Tibial nerve (tissue), 4 donors: ENCODE data around the gene NUDT9.
"Not testable (repeated sequence)": the region's sequence is repeated elsewhere in the genome, so short reads cannot be mapped to it uniquely, and the experiment has no call there.

Experiments
- EP300 ChIP-seq, 2 donors: sonication (generic); formaldehyde crosslinking; IDR thresholded peaks; one replicate each; pipeline ENCODE4 v1.6.1; 2017; ENCODE audit warnings: antibody characterized with exemption in 2 of 2, mild to moderate bottlenecking in 1 of 2
- POLR2A ChIP-seq, 2 donors: fragments of 450-650 bp; IDR thresholded peaks; one replicate each; pipeline ENCODE4 v1.6.1; 2017; ENCODE audit warnings: antibody characterized with exemption in 2 of 2, mild to moderate bottlenecking in 2 of 2, moderate library complexity in 2 of 2
- TF ChIP-seq, protein P1 (sequence below), 5 experiments: fragments of 200-600 bp in 3 of 5; fragments of 450-650 bp in 2 of 5; sonication (generic) in 3 of 5; IDR thresholded peaks; one replicate each; pipeline ENCODE4 v1.5.1; 2016 to 2019; ENCODE audit warnings: antibody characterized with exemption in 5 of 5, mild to moderate bottlenecking in 3 of 5, moderate library complexity in 2 of 5

DNA sequence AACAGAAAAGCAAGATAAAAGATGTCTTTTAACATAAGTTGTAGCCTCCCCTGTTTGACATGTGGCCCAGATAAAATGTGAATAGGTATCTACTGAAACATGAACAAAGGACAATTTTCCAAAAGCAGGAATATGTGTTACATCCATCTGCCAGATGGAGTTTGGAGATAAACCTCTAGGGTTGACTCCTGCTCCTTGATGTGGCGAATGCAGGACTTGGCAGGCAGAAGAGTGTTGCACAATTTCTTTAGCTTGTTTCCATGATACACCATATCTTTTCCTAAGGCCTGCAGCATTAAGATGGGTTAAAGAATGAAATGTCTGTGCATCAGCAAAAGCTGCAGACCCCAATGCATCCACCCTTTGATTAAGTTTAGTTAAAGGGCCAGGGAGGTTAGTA, 18.6 kb upstream of the NUDT9 start:
- TF ChIP-seq POLR2A, EP300 (IDR thresholded peaks at IDR 0.05): not testable (repeated sequence)
- TF ChIP-seq, protein P1, sequence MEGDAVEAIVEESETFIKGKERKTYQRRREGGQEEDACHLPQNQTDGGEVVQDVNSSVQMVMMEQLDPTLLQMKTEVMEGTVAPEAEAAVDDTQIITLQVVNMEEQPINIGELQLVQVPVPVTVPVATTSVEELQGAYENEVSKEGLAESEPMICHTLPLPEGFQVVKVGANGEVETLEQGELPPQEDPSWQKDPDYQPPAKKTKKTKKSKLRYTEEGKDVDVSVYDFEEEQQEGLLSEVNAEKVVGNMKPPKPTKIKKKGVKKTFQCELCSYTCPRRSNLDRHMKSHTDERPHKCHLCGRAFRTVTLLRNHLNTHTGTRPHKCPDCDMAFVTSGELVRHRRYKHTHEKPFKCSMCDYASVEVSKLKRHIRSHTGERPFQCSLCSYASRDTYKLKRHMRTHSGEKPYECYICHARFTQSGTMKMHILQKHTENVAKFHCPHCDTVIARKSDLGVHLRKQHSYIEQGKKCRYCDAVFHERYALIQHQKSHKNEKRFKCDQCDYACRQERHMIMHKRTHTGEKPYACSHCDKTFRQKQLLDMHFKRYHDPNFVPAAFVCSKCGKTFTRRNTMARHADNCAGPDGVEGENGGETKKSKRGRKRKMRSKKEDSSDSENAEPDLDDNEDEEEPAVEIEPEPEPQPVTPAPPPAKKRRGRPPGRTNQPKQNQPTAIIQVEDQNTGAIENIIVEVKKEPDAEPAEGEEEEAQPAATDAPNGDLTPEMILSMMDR (IDR thresholded peaks at IDR 0.05): not testable (repeated sequence)
